Suppressor macrophage (primary cell): ENCODE data around the gene CEP112.
A peak's percentile ranks its signal among the peaks of the same experiment; 100 is the strongest.

Source experiments
- DNase-seq, 4 experiments: peaks; one replicate each; pipeline ENCODE4 v3.0.0-alpha.2; 2020 to 2022

The CEP112 gene

DNA sequence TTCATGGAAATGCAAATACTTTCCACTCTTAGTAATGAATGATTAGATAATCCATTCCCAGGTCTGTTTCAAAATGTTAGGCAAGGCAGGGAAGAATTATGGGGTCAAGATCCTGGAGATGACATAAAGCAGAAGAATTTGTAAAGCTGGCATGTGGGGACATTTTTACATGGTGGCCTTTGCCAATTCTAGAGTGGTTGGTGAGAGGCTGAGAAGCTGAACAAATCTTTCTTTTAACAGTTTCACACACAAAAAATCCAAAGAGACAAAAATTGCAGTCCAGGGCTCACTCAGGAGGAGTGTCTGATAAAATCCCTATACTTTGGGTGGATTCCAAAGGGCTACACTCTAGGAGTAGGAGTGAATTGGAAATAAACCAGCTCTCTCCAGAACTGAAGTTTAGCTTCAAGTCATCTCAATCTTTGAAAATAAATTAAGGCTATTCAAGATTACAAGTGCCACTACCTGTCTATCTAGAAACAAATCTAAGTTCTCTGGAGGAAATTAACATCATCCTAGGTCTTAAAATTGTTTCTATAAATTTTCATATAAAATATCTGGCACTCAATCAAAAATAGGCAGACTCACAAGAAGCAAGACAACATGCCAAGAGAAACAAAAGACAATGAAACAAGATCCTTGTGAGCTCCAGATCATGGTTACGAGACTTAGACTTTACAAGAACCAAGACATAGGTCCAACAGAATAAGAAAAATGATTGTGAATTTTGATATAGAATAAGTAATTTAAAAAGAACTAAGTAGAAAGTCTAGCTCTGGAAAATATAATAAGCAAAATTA is 517.5 kb downstream of the CEP112 start:
- DNase-seq = no peak

- DNase-seq = no peak
These were observed 521.1 kb downstream of the CEP112 start for GRCh38 chr17:65670667-65671371.

DNA sequence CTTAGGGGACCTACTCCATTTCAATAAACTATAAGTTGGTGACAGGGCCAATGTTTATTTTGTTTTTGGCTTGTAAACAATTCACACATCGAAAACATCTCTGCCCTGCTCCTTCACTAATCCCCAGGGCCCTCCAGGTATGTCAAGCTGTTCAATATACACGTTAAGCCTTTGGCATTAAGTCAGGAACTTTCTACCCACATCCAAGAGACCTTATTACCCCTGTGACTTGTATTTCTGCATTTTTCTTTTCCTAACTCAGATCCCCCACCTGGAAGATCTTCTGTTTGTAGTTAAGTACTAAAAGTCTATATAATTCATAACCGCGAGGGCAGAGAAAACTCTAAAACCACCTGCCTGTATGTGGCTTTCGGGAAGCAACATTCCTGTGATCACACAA is 523.7 kb downstream of the CEP112 start:
- no peak for DNase-seq

DNA sequence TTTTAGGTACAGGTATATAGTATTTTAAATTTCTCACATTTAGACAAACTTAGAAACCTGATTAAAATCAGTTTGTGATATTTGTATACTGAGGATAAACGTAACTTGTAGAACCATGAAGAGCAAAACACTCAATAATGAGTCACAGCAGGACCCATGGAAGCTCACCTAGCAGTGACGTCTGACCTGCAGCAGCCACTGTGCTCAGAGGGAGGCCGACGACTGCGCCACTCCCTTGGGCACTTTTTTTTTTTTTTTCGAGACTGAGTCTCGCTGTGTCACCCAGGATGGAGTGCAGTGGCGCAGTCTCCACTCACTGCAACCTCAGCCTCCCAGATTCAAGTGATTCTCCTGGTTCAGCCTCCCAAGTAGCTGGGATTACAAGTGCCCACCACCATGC is 524.3 kb downstream of the CEP112 start:
- DNase-seq = no peak

GRCh38 chr17:65666876-65667321 is 525.0 kb downstream of the CEP112 start:
- no peak for DNase-seq

DNA sequence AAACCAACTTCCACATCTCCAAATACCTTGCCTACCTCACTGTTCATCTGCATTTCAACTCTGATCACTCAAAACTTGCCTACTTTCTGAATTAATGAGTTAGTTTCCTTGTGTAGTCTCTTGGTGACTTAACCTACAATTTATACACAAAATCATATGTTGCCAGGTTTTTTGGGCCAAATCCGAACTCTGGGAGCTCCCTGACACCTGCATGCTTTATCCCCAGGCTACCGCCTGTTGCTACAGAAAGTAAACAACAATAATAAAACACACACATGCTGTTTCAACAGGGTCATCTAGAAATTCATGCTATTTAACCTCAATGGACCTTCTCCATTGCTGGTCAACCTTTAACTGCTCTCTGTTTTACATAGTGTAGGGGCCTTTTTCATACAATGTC is 526.0 kb downstream of the CEP112 start:
- no peak for DNase-seq

DNA sequence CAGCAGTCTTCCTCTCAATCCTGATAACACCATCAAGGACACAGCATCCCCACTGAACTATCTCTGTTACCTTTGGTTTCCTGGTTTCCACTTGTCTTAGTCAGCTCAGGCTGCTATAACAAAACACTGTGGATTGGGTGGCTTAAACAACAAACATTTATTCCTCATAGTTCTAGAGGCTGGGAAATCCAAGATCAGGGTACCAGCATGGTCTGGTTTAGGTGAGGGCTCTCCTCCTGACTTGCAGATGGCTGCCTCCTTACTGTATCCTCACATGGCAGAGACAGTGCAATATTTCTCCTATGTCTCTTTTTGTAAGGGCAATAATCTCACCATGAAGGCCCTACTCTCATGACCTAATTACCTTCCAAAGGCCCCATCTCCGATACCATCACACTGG is 527.2 kb downstream of the CEP112 start:
- DNase-seq = no peak

DNA sequence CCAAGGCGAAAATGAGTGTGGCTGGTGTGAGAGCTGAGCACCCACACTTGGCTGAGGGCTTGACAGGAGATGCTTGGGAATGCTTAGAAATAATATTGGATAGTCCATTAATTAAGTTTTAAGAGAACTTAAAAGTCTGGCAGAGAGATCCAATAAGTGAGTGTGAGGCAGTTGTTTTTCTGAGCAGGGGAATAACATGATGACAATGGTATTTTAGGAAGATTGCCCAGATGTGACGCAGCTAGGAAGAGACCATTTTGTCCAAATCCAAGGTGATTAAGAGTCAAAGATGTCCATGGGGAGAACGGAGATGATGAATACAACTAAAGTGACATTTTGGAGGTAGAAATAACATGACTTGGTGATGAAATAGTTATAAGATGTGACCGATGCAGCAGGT is 527.7 kb downstream of the CEP112 start:
- DNase-seq = no peak

- DNase-seq = no peak
These were observed 529.7 kb downstream of the CEP112 start for GRCh38 chr17:65662196-65662595.

- peak in 2 of 4 experiments; percentile 0 to 3 for DNase-seq
These were observed 531.0 kb downstream of the CEP112 start for GRCh38 chr17:65660947-65661346.

GRCh38 chr17:65660078-65660477 is 531.9 kb downstream of the CEP112 start:
- DNase-seq = no peak

DNA sequence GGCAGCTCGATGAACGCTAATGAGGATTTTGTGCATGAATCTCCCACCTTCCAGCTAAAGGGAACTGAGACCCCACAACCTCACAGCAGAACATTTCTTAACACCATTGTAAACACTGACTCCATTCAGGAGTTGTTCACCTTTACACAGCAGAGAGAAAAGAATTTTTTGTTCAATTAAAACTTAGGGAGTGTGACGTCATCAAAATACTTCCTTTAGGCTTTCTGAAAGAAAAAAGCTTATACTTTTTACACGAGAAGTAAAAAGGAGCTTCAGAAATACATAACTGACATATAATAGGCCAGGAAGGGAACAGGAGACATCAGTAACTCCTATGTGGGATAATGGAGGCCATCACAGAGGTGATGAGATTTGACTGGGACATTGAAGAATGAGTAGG is 532.4 kb downstream of the CEP112 start:
- DNase-seq = no peak

DNA sequence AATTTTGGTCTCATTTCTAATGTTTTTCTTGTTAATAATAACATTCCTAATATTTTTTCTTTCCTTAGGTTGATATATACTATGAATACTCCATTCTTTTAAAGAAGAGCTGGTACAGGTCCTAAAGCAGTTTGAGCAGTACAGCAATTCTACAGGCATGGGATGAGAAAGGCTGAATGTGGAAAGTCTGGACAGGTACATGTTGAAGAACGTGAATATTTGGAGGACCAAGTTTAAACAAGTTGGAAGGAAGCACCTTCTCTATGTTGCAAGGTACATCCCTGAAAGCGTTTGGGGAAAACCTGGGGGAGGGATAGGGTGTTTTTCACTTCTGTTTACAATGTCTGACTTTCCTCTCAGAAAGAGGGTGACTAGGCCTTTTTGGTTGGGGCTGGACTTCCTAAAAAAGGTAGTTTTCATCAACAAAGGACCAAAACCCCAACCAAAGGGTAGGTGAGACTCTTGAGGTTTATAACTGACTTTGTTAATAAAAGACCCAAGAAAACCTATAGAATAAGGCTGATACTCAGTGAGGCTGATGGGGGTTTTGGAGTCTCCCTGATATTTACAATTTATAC is 534.6 kb downstream of the CEP112 start:
- DNase-seq = no peak

GRCh38 chr17:65656390-65657250 is 535.3 kb downstream of the CEP112 start:
- no peak for DNase-seq

DNA sequence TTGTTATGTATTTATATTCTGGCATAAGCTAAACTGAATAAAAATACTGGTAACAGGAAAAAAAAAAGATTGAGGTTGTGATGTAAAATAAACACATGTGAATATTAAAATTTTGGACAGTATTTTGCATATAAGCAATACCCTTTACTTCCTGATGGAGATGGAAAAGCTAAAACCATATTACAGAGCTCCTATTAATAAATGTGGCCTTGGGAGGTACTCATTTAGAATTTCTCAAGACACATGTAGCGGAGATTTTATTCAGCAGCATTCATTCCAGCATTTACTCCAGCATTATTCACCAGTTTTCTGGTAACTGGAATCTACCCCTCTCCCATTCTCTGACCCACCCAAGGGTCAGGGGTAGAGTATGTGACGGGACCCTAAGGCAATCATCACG is 536.2 kb downstream of the CEP112 start:
- no peak for DNase-seq

- no peak for DNase-seq
These were observed 547.4 kb downstream of the CEP112 start for GRCh38 chr17:65644545-65644944.

DNA sequence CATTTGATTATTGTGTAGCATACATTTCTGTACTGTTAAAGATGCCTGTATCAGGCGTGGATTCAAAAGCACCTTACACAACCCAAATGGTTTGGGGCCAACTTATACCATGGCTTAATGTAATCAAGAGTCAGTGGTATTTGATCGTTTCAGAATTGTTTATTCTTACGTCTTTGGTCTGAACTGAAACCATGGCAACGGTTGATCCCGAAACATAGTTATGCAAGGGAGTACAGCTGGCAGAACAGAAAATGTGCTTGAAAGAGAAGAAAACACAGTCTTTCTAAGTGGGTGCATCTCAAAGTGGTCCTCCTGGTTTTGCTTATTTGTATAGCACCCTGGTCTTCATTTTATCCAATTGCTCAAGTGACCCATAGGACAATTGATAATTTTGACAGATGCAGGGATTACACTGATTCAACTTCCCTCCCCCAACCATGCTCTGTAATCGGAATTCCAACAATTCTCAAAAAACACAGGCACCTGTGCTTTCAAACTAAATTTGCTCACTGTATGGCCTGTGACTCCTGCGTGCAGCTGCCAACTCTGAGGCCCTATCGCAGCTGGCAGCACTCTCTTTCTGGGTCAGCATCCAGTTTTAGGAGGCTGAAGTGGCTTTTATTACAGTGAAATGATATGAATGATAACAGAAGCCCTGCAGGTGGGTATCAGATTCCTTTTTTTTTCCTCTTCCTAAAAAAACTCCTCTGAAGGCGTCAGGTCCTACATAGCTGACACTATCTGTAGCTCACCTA is 553.5 kb downstream of the CEP112 start:
- no peak for DNase-seq

DNA sequence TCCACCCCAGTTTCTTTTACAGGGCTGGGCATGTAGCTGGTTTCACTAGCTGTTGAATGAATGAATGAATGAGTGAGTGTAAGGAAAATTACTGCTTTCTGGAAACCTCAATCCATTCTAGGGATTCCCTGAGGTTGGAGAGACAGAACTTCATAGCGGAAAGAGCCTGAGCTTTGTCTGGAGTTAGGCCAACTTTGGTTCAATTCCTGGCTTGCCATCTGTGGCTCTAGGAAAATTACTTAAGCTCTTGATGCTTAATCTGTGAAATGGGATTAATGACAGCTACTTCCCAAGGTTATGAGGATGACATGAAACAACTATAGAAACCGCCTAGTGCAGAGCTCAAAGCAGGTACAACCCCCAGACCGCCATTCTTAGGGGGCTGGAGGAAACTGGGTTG is 554.1 kb downstream of the CEP112 start:
- DNase-seq = no peak

- DNase-seq = no peak
These were observed 557.4 kb downstream of the CEP112 start for GRCh38 chr17:65634533-65634932.

DNA sequence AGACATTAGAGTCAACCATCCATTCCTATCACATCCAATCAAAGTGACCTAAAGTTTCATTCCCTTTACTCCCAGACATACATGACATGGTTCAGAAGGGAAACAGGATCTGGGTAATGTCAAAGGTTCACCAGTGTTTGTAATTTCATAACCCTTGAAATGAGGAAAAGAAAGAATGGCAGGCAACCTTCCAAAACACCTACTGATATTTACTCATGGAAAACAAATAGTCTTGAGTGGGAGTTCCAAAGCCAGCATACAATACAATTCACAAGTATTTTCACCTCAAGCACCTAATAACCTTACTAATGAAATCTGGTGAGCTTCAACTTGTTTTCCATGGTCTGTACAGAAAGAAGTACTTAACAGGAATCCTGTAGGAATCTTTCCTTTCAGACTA is 557.9 kb downstream of the CEP112 start:
- no peak for DNase-seq

DNA sequence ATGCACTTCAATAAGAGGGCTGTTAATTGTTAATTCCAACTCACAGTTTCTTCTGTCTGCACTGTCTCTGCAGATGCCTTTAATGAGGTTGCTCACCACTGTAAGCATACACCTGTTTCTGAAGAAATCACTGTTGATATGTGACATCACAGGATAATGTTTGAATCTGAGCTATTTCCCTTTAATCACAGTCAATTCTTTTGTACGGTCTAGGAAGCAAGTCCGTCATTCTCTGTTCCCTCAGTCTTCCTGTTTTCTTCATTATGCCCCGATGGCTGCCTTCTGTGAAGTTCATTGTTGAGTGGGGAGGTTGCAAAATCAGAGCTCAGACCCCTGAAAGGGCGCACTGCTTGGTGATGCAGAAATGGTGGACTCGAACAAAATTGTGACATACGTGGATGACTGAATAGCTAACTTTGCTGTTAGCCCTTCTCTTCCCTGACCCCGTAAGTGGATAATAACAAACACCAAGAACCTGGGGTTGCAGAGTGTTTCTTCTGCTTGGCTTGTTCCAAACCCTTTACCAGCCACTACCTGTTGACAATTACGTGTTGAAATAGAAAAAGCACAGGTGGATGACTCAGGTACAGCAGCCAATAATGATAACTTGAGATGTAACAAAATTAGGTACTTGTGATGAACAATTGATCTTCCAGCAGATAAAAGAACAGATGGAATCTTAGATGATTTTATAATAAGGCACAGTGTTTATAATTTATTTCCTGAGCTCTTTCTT is 558.6 kb downstream of the CEP112 start:
- DNase-seq = no peak
